Superior temporal gyrus (tissue), 1 donor: ENCODE measurements around the gene CLDN14.
"Not testable (repeated sequence)": the region's sequence is repeated elsewhere in the genome, so short reads cannot be mapped to it uniquely, and the experiment has no call there.

Source experiments
- DNase-seq: peaks from one replicate; pipeline ENCODE4 v3.0.0-alpha.2; 2016; ENCODE audit errors: extremely low spot score

Gene CLDN14

GRCh38 chr21:36501589-36501892 lies 21.6 kb upstream of the CLDN14 start:
- DNase-seq = no peak

GRCh38 chr21:36499578-36500471 lies 19.9 kb upstream of the CLDN14 start:
- no peak for DNase-seq

DNA sequence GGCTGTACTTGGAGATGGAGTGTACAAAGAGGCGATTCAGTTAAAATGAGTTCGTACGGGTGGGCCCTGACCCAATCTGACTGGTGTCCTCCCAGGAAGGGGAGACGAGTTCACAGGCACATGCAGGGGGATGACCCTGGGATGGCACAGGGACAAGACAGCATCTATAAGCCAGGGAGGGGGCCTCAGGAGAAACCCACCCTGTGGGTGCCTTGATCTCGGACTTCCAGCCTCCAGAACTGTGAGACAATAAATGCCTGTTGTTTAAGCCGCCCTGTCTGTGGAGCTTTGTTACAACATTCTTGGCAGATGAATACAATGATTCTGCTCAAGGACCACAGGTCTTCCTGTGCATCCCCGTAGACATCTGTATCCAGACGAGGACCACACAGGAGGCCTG lies 14.6 kb upstream of the CLDN14 start:
- DNase-seq = no peak

DNA sequence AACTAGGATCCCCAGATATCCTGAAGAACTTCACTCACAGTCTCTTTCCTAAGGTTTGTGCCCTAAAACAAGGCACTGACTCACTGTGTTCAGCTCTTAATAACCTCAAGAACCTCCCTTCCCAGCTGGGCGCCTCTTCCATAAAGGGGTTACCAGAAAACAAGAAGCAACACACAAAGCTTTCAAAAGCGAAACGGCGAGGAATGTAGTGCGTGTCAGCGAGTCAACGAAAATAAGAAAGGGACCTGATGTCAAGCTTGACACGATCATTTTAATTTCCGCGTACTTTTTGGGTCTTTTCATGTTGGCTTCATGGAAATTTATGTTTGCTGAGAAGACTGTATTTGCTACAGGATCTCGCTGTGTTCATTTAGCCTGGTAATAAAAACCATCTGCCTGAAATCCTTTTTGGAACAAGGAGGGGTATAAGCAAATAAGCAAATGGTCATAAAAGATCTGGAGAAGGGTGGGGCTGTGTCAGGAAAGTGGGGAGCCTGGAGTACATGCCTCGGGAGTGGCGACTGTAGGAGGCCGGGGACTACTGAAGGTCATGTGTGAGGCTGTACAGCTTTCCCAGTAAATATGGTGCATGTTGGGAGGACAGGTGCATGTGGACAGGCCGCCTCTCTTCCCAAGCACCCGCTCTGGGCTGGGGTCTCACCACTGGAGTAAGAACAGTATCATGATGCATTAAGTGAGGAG lies 11.4 kb upstream of the CLDN14 start:
- DNase-seq = no peak

DNA sequence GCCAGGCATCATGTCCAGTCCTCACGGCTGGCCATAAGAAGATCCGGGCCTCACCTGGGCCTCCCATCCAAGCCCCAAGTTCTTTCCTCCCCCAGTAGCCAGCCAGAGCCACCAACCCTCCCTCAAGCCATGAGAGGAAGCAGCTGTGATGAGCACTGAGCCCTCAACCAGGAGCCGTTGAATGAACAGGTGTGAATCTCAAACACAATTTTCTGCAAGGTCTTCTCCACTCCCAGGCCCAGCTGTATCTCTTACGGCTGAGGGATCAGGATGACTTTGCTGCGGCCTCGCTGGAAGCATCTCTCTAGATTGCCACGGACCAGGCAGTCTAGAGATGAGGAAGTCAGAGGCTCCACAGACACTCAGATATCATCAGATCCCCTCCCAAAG lies 9.8 kb upstream of the CLDN14 start:
- DNase-seq = no peak

DNA sequence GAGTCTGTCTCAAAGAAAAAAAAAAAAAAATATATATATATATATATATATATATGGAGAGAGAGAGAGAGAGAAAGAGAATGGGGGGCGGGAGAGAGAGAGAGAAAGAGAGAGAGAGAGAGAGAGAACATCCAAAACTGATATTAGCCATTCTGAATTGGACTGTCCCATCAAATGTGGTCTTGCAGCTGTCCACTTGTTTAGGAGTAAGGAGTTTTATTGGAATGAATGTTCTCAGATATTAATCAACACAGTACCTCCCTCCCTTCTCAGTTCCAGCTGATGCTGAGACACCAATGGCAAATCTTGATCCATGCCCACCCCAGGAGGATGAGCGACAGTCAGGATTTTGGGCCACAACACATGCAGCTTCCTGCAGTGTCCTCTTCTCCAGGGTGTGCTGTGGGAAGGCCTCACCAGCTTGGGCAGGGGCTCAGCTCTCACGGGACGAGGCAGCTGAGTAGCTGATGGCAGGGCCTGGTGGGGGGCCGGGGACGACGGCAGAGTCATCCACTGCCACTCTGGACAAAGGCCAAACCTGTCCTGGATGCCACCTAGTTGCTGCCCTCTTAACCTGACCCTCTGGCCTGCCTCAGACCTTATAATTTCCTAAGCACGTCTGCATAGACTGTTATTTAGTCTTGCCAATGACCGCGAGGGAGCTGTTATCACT lies 9.3 kb upstream of the CLDN14 start:
- DNase-seq = no peak

DNA sequence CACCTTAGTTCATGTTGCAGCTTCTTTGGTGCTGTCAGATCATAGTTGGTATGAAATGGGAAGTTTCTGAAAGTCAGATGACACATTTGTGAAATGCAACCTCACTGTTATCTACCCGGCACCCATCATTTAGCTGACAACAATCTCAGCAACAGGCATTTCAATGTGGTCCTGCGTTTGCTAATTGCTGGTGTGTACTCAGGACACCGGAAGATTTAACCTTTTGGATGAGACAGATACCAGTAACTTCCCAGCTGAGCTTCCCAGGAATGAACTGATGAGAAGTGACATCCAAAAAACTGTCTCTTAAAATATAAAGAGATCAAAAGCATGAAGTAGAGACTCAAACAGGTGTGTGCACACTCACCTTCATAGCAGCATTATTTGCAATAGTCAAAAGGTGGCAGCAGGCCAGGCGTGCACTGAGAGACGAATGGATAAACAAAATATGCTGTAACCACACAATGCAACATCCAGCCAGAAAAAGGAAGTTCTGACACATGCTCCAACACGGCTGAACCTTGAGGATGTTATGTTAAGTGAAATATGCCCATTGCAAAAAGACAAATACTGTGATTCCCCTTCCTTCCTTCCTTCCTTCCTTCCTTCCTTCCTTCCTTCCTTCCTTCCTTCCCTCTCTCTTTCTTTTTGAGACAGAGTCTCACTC lies 7.9 kb upstream of the CLDN14 start:
- DNase-seq = no peak

DNA sequence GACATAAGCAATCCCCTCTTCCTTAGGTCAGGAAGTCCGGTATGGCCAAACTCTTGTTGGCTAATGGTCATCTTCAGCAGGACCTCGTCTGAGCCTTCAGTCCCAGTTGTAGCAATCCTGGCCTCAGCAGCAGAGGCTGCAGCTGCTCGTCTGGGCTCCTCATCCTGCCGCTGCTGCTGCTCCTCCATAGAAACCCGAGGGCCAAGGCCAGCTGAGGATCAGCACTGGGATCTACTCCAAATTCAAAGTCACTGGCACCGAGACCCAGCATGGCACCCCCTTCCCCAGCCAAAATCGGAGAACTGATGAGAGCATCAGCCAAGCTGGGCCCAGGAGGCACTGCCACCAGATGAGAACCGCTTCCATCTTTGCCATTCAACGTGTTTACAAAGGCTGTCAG lies 6.3 kb upstream of the CLDN14 start:
- no peak for DNase-seq

DNA sequence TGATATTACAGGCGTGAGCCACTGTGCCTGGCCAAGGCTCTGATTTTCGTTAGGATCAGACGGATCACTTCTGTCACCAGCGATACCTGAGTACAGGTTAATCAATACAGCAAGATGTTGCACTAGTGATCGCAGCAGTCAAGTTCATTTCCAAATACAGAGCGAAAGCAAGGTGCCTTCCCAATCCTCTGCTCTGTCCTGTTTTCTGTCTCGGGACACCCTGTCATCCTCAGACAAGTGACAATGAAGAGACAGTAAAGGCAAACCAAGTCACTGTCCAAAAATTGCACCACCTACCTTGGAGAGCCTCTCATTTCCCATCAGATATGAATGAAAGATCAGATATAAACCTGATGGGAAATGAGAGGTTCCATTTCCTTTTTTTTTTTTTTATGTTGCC lies 5.6 kb upstream of the CLDN14 start:
- no peak for DNase-seq

DNA sequence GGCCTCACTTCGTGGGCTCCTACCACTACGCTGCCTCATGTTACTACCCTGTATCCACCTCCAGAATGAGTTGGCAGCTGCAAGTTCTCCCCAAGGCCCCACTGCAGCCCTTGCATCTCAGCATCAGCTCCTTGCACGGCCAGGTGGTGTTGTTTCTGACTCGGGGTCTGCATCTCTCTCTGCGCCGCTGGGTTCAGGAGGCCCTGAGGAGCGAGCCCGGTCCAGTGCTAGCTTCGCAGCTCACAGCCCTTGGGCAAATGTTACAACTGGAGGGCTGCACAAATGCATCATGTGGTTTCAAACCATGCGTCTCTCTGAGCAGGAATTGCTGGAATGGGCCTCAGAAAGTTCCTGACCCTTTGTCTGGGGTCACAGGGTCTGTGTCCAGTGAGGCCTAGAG lies 3.2 kb upstream of the CLDN14 start:
- no peak for DNase-seq

DNA sequence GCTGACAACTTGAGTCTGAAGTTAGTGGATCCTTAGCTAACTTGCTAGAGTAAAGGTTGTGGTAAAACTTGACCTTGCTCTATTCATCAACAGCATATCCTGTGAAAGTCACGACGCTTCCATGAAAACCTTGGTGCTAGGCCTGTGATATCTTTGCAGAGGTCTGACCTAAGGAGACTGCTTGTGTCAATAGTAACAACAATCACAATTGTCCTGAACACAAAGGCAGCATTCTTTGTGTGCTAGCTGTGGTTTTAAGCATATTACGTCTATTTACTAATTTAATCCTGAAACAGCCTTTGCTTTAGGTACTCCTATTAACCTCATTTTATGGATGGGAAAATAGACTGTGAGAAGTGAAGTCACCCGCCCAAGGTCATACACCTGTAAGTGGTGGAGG lies 2.8 kb upstream of the CLDN14 start:
- DNase-seq = no peak

- no peak for DNase-seq
Measured at GRCh38 chr21:36482181-36482580, 2.3 kb upstream of the CLDN14 start.

DNA sequence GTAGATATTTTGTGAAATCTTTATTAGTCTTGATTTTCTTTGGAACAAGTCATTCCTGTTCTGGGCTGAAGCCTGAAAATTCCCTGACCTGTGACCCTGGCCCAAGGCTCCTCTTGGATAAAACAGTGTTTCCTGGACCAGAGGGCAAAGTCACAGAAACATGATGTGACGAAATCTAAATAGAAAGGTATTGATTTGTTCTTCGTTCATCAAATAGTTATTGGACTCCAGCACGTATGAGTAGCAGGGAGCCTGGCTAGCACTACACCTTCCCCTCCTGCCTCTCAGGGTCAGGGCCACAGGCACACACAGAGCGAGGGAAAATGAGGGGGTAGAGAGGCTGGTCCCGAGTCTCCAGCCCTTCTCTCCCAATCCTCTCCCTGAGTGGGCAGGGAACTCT lies 1.7 kb upstream of the CLDN14 start:
- DNase-seq = no peak

DNA sequence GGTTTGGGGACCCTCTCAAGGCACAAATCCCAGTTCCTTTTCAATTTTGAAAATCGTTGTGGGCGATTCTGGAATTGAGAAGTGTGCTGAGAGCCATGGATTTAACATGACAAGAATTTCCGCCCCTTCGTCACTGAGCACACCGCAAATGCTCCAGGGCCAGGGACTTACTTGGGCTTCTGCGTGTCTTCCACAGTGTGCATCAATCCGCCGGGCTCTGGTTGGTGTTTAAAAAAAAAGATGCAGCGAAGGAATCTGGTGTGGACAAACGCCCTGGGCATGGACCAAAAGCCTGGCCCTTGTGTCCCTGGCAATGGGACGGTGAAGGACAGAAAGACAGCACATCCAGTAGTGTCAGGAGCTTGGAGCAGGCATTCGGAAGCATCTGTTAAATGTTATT lies 696 bp upstream of the CLDN14 start:
- no peak for DNase-seq

DNA sequence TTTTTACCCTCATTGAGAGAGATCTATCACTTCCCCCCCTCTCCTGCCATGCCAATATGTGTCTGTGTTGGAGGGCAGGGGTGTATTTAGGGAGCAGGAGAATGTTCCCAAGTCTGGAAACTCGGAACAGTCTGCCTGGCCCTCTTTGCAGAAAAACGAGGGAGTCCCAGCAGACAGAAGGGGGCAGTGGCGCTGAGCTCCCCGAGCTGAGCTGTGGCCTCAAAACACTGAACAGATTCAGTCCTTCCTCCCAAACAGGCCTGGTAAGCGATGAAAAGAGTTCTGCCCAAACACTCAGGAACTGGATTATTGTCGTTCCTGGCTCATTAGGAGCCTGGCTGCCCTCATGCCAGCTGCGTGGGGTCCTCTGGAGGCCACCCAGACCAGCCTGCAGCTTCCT lies 981 bp downstream of the CLDN14 start:
- DNase-seq = no peak

- DNase-seq = no peak
Measured at GRCh38 chr21:36478207-36478701, 1.7 kb downstream of the CLDN14 start.

GRCh38 chr21:36477559-36477958 lies 2.4 kb downstream of the CLDN14 start:
- no peak for DNase-seq

GRCh38 chr21:36477001-36477400 lies 2.9 kb downstream of the CLDN14 start:
- no peak for DNase-seq

- DNase-seq = not testable (repeated sequence)
Measured at GRCh38 chr21:36476541-36476940, 3.4 kb downstream of the CLDN14 start.

DNA sequence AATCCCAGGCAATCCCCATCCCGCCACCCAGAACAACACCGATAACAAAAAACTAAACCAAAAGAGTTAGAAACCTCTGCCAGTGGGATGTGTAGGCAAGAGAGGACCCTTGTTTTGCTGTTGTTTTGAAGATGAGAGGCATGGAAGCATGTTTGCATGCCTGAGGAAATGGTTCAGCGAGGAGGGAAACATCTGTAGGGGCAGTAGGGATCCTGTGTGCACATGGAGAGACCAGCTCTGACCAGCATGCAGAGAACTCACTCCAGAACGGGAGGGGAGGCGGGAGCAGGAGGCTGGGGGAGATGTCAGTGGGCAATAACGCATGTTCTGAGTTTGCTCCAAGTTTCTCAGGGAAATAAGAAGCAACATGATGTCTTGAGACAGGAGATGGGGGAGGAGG lies 5.3 kb downstream of the CLDN14 start:
- no peak for DNase-seq

DNA sequence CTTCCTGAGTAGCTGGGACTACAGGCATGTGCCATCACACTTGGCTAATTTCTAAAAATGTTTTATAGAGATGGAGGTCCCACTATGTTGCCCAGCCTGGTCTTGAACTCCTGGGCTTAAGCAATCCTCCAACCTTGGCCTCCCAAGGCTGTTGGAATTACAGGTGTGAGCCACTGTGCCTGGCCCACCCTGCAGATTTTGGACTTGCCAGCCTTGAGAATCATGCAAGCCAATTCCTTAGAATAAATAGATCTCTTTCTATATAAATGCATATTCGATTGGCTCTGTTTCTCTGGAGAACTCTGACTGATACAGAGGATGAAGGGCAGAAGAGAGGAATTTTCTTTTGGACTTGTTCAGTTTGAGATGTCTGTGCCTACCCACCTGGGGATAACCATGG lies 6.7 kb downstream of the CLDN14 start:
- no peak for DNase-seq

- no peak for DNase-seq
Measured at GRCh38 chr21:36472377-36472776, 7.5 kb downstream of the CLDN14 start.
